Mesangial cell (primary cell): ENCODE data around the gene SND1. TPM values are rescaled to one million over a fixed set of nuclear protein-coding genes. Genes with fewer than 3 reads are reported as not detected.

Source experiments
- total RNA-seq: library from RNA; depleted of rRNA; stranded (reverse); fragments of >200 nt; gene quantifications from 2 replicates; pipeline ENCODE4 v1.2.3, GENCODE V29; 2015

SND1 gene
- total RNA-seq: 148 and 159 TPM in 2 replicates

GRCh38 chr7:127651556-127652332 lies at the start of gene SND1:
SND1 (plus strand) TSS chr7:127652194; CDS start chr7:127652374, 180 bp downstream.

GRCh38 chr7:127618042-127618441 lies 34.0 kb upstream of the SND1 start, which contains the start of gene PAX4:
PAX4 (minus strand) TSS chr7:127618142; CDS start chr7:127615928, 2,214 bp downstream.

GRCh38 chr7:128030654-128031611 lies 378.9 kb downstream of the SND1 start, which contains the start of gene LRRC4:
LRRC4 (minus strand) TSS chr7:128031437; CDS start chr7:128030640, 797 bp downstream.

Other genes with a start within 250 kb of the SND1 start
- 12.9 and 13.4 TPM in 2 replicates for gene GCC1, start 66.6 kb upstream of the SND1 start, total RNA-seq
- 273 and 359 TPM in 2 replicates for gene ARF5, start 63.8 kb upstream of the SND1 start, total RNA-seq
- gene FSCN3, start 58.5 kb upstream of the SND1 start, total RNA-seq: 2.0 and 2.2 TPM in 2 replicates
- gene PAX4, start 34.1 kb upstream of the SND1 start, total RNA-seq: not detected in 2 replicates